ENCODE measurements around the gene PRKAB1.

Gene PRKAB1

GRCh38 chr12:119692410-119692809 lies 24.5 kb downstream of the PRKAB1 start:
- TF ChIP-seq EZH2phosphoT487 (IDR thresholded peaks at IDR 0.05; ENCODE audit: low read depth) = no peak
- TF ChIP-seq CTCF (IDR thresholded peaks at IDR 0.05; ENCODE audit: low read depth, low read length) = no peak
- H3K79me2 ChIP-seq (ENCODE audit: low read length) = no peaks in the 10 kb centered on the region

GRCh38 chr12:119692997-119693396 lies 25.1 kb downstream of the PRKAB1 start:
- Histone ChIP-seq H3K36me3 (replicated peaks; ENCODE audit: low read depth, low read length) (peaks cover 19% of the 10 kb centered on the region), H3K9me3 (ENCODE audit: insufficient read depth, low read length) (no peaks in the 10 kb centered on the region), H3K27ac (ENCODE audit: low read length) (no peak overlapping the region), H3K27me3 (ENCODE audit: low read depth, low read length) (no peaks in the 10 kb centered on the region), H3K4me3 (ENCODE audit: low read length) (no peak overlapping the region), H4K20me1 (ENCODE audit: insufficient read depth, low read length) (no peaks in the 10 kb centered on the region), H3K79me2 (ENCODE audit: low read length) (no peaks in the 10 kb centered on the region), H3K4me2 (ENCODE audit: low read length) (no peak overlapping the region), H3K9ac (ENCODE audit: low read length) (no peak overlapping the region), H3K4me1 (ENCODE audit: low read length) (no peaks in the 10 kb centered on the region), H2AFZ (ENCODE audit: low read depth, low read length) (no peak overlapping the region)
- TF ChIP-seq CTCF (IDR thresholded peaks at IDR 0.05; ENCODE audit: low read depth, low read length) (no peak), EZH2phosphoT487 (IDR thresholded peaks at IDR 0.05; ENCODE audit: low read depth) (no peak)

More at GRCh38 chr12:119692410-119692809, 24.5 kb downstream of the PRKAB1 start:
- no peak overlapping the region for H3K4me2 ChIP-seq (ENCODE audit: low read length)
- H3K9ac ChIP-seq (ENCODE audit: low read length) = no peak overlapping the region
- no peak overlapping the region for H2AFZ ChIP-seq (ENCODE audit: low read depth, low read length)
- H3K4me3 ChIP-seq (ENCODE audit: low read length) = no peak overlapping the region
- no peaks in the 10 kb centered on the region for H3K9me3 ChIP-seq (ENCODE audit: insufficient read depth, low read length)
- no peak overlapping the region for H3K27ac ChIP-seq (ENCODE audit: low read length)
- H3K36me3 ChIP-seq (replicated peaks; ENCODE audit: low read depth, low read length) = peaks cover 13% of the 10 kb centered on the region
- no peaks in the 10 kb centered on the region for H4K20me1 ChIP-seq (ENCODE audit: insufficient read depth, low read length)
- H3K4me1 ChIP-seq (ENCODE audit: low read length) = no peaks in the 10 kb centered on the region
- no peaks in the 10 kb centered on the region for H3K27me3 ChIP-seq (ENCODE audit: low read depth, low read length)

GRCh38 chr12:119693511-119693910 lies 25.6 kb downstream of the PRKAB1 start:
- TF ChIP-seq EZH2phosphoT487 (IDR thresholded peaks at IDR 0.05; ENCODE audit: low read depth) = no peak
- no peak for TF ChIP-seq CTCF (IDR thresholded peaks at IDR 0.05; ENCODE audit: low read depth, low read length)
- H3K4me2 ChIP-seq (ENCODE audit: low read length) = no peak overlapping the region
- H3K27me3 ChIP-seq (ENCODE audit: low read depth, low read length) = no peaks in the 10 kb centered on the region
- no peaks in the 10 kb centered on the region for H3K79me2 ChIP-seq (ENCODE audit: low read length)
- no peak overlapping the region for H2AFZ ChIP-seq (ENCODE audit: low read depth, low read length)
- H3K36me3 ChIP-seq (replicated peaks; ENCODE audit: low read depth, low read length) = peaks cover 19% of the 10 kb centered on the region
- H3K27ac ChIP-seq (ENCODE audit: low read length) = no peak overlapping the region
- H4K20me1 ChIP-seq (ENCODE audit: insufficient read depth, low read length) = no peaks in the 10 kb centered on the region
- H3K4me3 ChIP-seq (ENCODE audit: low read length) = no peak overlapping the region
- H3K9me3 ChIP-seq (ENCODE audit: insufficient read depth, low read length) = no peaks in the 10 kb centered on the region
- H3K9ac ChIP-seq (ENCODE audit: low read length) = no peak overlapping the region
- H3K4me1 ChIP-seq (ENCODE audit: low read length) = no peaks in the 10 kb centered on the region

GRCh38 chr12:119694111-119694510 lies 26.2 kb downstream of the PRKAB1 start:
- H3K27me3 ChIP-seq (ENCODE audit: low read depth, low read length) = no peaks in the 10 kb centered on the region
- no peak overlapping the region for H2AFZ ChIP-seq (ENCODE audit: low read depth, low read length)
- H3K9me3 ChIP-seq (ENCODE audit: insufficient read depth, low read length) = no peaks in the 10 kb centered on the region
- no peak overlapping the region for H3K9ac ChIP-seq (ENCODE audit: low read length)
- no peak overlapping the region for H3K27ac ChIP-seq (ENCODE audit: low read length)
- no peaks in the 10 kb centered on the region for H3K79me2 ChIP-seq (ENCODE audit: low read length)
- H3K4me2 ChIP-seq (ENCODE audit: low read length) = no peak overlapping the region
- no peak overlapping the region for H3K4me3 ChIP-seq (ENCODE audit: low read length)
- H3K36me3 ChIP-seq (replicated peaks; ENCODE audit: low read depth, low read length) = peaks cover 19% of the 10 kb centered on the region
- TF ChIP-seq EZH2phosphoT487 (IDR thresholded peaks at IDR 0.05; ENCODE audit: low read depth) (no peak), CTCF (IDR thresholded peaks at IDR 0.05; ENCODE audit: low read depth, low read length) (no peak)
- H4K20me1 ChIP-seq (ENCODE audit: insufficient read depth, low read length) = no peaks in the 10 kb centered on the region
- H3K4me1 ChIP-seq (ENCODE audit: low read length) = no peaks in the 10 kb centered on the region

Data from OCI-LY3 (cell line).